Chondrocyte (in vitro differentiated cells): ENCODE measurements around the gene APC2. TPM values are rescaled to one million over a fixed set of nuclear protein-coding genes. Genes with fewer than 3 reads are reported as not detected.

Experiments used
- DNase-seq: peaks from one replicate; pipeline ENCODE4 v3.0.0; 2021; ENCODE audit warnings: mixed read lengths, low spot score
- H3K27ac Mint-ChIP-seq: one replicate; pipeline ENCODE4 v1.8.0; 2021; ENCODE audit warnings: mild to moderate bottlenecking, moderate library complexity, mixed read lengths; ENCODE audit not compliant: unreplicated experiment
- H3K27me3 Mint-ChIP-seq: 2 replicates; pipeline ENCODE4 v1.8.0; 2021; ENCODE audit warnings: low read depth, mixed read lengths
- H3K36me3 Mint-ChIP-seq: 2 replicates; pipeline ENCODE4 v1.8.0; 2021; ENCODE audit warnings: low read depth, mixed read lengths
- H3K4me1 Mint-ChIP-seq: 2 replicates; pipeline ENCODE4 v1.8.0; 2021; ENCODE audit warnings: low read depth, mild to moderate bottlenecking, mixed read lengths
- H3K4me3 Mint-ChIP-seq: one replicate; pipeline ENCODE4 v1.8.0; 2021; ENCODE audit warnings: mild to moderate bottlenecking, moderate library complexity, mixed read lengths; ENCODE audit not compliant: unreplicated experiment
- H3K9me3 Mint-ChIP-seq: 2 replicates; pipeline ENCODE4 v1.8.0; 2021; ENCODE audit warnings: low read depth, mixed read lengths
- CTCF ChIP-seq: fragments of 200-600 bp; sonication (generic); IDR thresholded peaks from 2 replicates; pipeline ENCODE4 v1.5.0; 2021; ENCODE audit warnings: antibody characterized with exemption, mild to moderate bottlenecking, moderate library complexity
- total RNA-seq: library from RNA; stranded (reverse); gene quantifications from 3 replicates; pipeline ENCODE4 v1.2.1, GENCODE V29; 2021

Gene APC2
- total RNA-seq, 1 donor from 2014 or later = 3.9 TPM

- Mint-ChIP-seq H3K27me3 (no peaks in the 10 kb centered on the region), H3K27ac (no peak overlapping the region), H3K9me3 (no peaks in the 10 kb centered on the region), H3K4me3 (no peak overlapping the region), H3K4me1 (peaks cover 19% of the 10 kb centered on the region), H3K36me3 (no peaks in the 10 kb centered on the region)
- TF ChIP-seq CTCF = no peak
- DNase-seq = no peak
Measured at GRCh38 chr19:1510442-1510806, 60.5 kb downstream of the APC2 start.

- H3K27ac Mint-ChIP-seq = no peak overlapping the region
- H3K4me3 Mint-ChIP-seq = no peak overlapping the region
- no peaks in the 10 kb centered on the region for H3K27me3 Mint-ChIP-seq
Measured at GRCh38 chr19:1510807-1511206, 60.9 kb downstream of the APC2 start.

DNA sequence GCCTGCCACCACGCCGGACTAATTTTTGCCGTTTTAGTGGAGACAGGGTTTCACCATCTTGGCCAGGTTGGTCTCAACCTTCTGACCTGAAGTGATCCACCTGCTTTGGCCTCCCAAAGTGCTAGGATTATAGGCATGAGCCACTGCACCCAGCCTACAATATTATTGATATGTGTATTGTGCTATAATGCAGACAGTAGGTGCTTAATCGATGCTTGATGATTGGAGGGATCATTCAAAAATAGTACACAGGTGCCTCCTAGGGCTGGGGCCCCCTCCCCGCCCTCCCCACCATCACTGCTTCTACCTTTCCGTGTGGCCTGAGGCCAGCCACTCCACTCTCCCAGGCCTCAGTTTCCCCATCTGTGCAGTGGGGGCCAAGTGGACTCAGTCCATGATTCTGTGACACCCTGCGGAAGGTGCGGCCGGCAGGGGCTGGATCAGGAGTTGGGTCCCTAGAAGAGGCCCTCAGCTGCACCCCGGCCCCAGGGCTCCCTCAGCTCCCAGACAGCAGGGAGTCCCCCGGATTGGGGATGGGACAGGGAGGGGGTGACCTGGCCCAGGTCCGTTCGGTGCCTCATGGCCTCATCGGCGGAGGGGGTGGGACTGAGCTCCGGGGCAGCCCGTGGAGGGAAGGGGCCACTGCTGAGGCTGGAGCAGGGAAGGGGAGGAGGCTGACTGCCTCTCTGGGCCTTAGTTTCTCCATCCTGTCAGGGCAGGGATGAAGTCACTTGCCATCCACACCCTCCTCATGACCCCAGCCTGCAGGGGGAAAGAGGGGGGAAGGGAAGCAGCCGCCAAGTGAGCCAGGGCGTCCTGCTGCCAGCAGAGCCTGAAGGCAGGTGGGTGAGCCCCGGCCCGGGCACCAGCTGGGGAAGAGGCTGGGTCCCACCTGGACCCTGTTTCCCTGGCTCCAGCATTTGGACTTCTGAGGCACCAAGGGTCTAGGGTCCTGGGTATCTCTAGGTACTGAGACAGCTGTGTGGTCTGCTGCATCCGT lies 61.7 kb downstream of the APC2 start:
- Mint-ChIP-seq H3K9me3 (no peaks in the 10 kb centered on the region), H3K27ac (no peak overlapping the region), H3K4me1 (peaks cover 19% of the 10 kb centered on the region), H3K4me3 (peak overlapping the region; percentile 60), H3K36me3 (no peaks in the 10 kb centered on the region), H3K27me3 (no peaks in the 10 kb centered on the region)
- DNase-seq = no peak
- TF ChIP-seq CTCF = no peak

More at GRCh38 chr19:1510807-1511206, 60.9 kb downstream of the APC2 start:
- Mint-ChIP-seq H3K4me1 (peaks cover 19% of the 10 kb centered on the region), H3K9me3 (no peaks in the 10 kb centered on the region), H3K36me3 (no peaks in the 10 kb centered on the region)
- TF ChIP-seq CTCF = no peak
- DNase-seq = no peak

- H3K9me3 Mint-ChIP-seq = no peaks in the 10 kb centered on the region
- no peak within 1 kb of the TSS for H3K27ac Mint-ChIP-seq
- no peaks in the 10 kb centered on the region for H3K36me3 Mint-ChIP-seq
- H3K4me3 Mint-ChIP-seq = peak within 1 kb of the TSS; percentile 60
- DNase-seq = no peak
- peaks cover 14% of the 10 kb centered on the region for H3K4me1 Mint-ChIP-seq
- peak; percentile 20 for TF ChIP-seq CTCF
- no peaks in the 10 kb centered on the region for H3K27me3 Mint-ChIP-seq
Measured at GRCh38 chr19:1512671-1513498, 63.0 kb downstream of the APC2 start, which contains the start of gene ADAMTSL5. TSS of gene ADAMTSL5 (minus strand) at chr19:1513019. CDS start at chr19:1510943, 2,076 bp downstream.
